Measurements from ENCODE around the gene PTGES2.

PTGES2 gene

DNA sequence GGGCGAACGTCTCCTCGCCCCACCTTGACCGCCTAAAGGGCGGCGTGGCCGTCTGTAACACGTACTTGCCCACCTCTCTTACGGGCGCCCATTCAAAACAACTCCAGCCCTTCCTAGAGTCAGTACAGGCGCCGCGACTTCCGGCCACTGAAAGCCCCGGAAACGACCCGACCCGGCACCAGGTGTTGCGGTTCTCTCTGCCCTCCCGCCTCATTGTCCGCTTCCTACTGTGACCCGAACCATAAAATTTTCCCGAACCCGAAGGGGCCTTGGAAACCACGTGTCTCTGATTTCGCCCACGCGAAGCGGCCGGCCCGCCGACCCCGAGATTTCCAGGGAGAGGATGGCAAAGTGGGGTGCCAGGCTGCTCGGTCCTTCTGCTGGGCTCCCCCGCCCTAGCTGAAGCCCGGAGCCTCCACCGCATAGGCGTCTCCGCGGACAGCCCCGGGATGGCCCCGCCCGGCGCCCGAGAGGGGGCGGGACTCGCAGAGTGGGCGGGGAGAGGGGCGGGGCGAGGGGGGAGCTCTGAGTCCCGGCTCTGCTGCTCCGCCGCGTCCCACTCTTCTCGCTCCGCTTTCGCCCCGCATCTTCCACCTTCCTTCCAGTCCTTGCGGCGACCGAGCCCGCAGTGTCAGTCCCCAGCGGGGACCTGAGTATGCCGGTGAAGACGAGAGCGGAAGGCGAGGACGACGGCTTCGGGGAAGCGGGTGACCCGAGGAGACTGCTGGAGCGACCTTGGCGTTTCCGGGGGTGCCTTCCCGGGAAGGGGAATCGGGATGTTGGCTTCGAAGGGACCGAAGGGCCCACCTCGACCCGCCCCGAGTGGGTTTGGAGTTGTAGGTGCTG lies 684 bp upstream of the PTGES2 start:
- DNase-seq (ENCODE audit: low spot score): peak; percentile 89
- TF ChIP-seq CTCF (IDR thresholded peaks at IDR 0.05; ENCODE audit: extremely low read depth, insufficient read depth, missing control alignments): no peak
- in situ Hi-C loops (cut with MboI; ENCODE audit: low pct_unique_long_range_greater_than_20kb, low sequenced_read_pairs, unreplicated experiment): no loop called here

- in situ Hi-C loops (cut with MboI; ENCODE audit: low pct_unique_long_range_greater_than_20kb, low sequenced_read_pairs, unreplicated experiment): no loop called here
- no peak for TF ChIP-seq CTCF (IDR thresholded peaks at IDR 0.05; ENCODE audit: extremely low read depth, insufficient read depth, missing control alignments)
- DNase-seq (ENCODE audit: low spot score): no peak
Measured at GRCh38 chr9:128125580-128126354, 1.8 kb downstream of the PTGES2 start.

DNA sequence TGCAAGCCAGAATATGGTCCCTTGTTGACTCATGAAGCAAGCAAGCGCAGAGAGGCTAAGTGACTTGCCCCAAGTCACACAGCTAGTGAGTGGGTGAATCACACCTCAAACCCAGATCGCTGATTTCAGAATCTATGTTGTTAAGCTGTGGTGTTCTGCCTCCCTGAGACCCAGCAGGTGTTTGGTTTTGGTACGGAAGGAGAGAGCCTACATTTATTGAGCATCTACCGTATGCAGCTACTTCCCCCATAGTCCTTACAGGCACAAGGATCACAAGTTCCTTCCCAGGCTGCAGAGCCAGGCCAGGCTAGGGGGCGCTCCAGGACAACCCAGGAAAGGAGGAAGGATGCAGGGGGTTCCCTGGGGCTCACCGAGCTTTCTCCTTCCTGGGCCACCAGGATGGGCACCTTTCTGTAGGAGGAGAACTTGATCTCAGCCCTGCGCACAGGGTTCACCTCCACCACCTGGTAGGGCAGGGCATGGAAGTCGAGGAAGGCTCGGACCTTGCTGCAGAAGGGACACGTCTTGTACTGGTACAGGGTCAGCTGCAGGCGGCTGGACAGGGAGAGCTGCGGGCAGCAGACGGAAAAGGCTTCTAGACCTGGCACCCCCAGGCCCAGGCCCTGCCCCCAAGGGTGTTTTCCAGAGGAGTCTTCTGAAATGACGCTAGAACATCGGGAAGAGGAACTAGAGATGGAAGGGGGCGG lies 2.5 kb downstream of the PTGES2 start:
- peak; percentile 72 for TF ChIP-seq CTCF (IDR thresholded peaks at IDR 0.05; ENCODE audit: extremely low read depth, insufficient read depth, missing control alignments)
- in situ Hi-C loops (cut with MboI; ENCODE audit: low pct_unique_long_range_greater_than_20kb, low sequenced_read_pairs, unreplicated experiment): no loop called here
- DNase-seq (ENCODE audit: low spot score): no peak

DNA sequence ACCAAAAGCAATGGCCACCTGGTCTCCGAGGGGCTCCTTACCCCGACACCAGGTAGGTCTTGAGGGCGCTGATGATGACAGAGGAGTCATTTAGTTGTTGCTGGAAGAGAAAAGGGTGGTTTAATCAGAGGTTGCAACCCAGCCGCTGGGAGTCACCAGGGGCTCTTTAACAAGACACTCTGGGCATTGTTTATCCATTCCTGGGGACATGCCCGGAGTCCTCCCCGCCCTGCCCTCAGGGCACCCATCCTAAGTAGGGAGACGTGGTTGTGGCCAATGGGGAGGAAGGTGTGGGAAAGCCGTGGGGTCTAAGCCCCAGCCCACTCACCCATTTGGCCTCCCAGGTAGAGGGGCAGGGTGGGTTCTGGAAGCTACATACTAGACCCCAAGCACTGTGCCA lies 3.1 kb downstream of the PTGES2 start:
- in situ Hi-C loops (cut with MboI; ENCODE audit: low pct_unique_long_range_greater_than_20kb, low sequenced_read_pairs, unreplicated experiment): no loop called here
- DNase-seq (ENCODE audit: low spot score): no peak
- no peak for TF ChIP-seq CTCF (IDR thresholded peaks at IDR 0.05; ENCODE audit: extremely low read depth, insufficient read depth, missing control alignments)

- in situ Hi-C loops (cut with MboI; ENCODE audit: low pct_unique_long_range_greater_than_20kb, low sequenced_read_pairs, unreplicated experiment): no loop called here
- no peak for DNase-seq (ENCODE audit: low spot score)
- no peak for TF ChIP-seq CTCF (IDR thresholded peaks at IDR 0.05; ENCODE audit: extremely low read depth, insufficient read depth, missing control alignments)
Measured at GRCh38 chr9:128123451-128124080, 4.0 kb downstream of the PTGES2 start.

- no peak for DNase-seq (ENCODE audit: low spot score)
- in situ Hi-C loops (cut with MboI; ENCODE audit: low pct_unique_long_range_greater_than_20kb, low sequenced_read_pairs, unreplicated experiment): no loop called here
- no peak for TF ChIP-seq CTCF (IDR thresholded peaks at IDR 0.05; ENCODE audit: extremely low read depth, insufficient read depth, missing control alignments)
Measured at GRCh38 chr9:128122809-128123175, 4.7 kb downstream of the PTGES2 start.

All from GM13977 (cell line).